ENCODE measurements around the gene RBM44. TPM values are rescaled to one million over a fixed set of nuclear protein-coding genes. Genes with fewer than 3 reads are reported as not detected.

Gene RBM44
- total RNA-seq, 1 experiment from 2014 or later: 0.94 TPM

DNA sequence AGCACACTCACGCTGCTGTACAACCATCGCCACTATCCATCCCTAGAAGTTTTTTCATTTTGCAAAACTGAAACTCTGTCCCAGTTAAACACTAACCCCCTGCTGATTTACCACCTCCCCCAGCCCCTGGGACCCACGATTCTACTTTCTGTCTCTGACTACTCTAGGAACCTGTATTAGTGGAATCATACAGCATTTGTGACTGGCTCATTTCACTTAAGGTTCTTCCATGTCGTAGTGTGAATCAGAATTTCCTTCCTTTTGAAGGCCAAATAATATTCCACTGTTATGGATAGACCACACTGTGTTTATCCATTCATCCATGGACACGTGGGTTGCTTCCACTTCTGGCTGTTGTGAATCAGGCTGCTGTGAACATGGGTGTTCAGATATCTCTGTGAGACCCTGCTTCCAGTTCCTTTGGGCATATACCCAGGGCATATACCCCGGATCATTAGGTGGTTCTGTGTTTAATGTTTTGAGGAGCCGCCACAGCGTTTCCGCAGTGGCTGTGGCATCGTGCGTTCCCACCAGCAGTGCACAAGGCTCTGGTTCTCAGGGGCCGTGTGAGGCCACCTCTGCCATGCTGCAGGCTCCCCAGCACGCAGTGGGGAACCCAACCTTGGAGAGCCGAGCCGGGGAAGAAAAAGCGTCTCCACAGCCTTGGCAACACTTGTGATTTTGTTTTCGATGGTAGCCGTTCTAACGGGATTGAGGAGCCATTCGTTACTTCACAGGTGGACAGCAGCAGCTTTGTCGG is 70.9 kb downstream of the RBM44 start:
- H3K9me2 ChIP-seq (ENCODE audit: insufficient read depth): no peaks in the 10 kb centered on the region
- no peak for DNase-seq
- BruUV-seq (replicated peaks): no TSS peak
- no peak overlapping the region for H3K27ac ChIP-seq
- H2AFZ ChIP-seq: no peak overlapping the region
- peaks cover 69% of the 10 kb centered on the region for H3K79me2 ChIP-seq (ENCODE audit: low read depth)
- intact Hi-C loops (cut with micrococcal nuclease; ENCODE audit: unreplicated experiment): loop anchor here (5.0 to 10.0 kb wide), 3 partner anchors 53 to 275 kb away; partner anchors contain the start of gene RAB17
- no peak overlapping the region for H3K4me3 ChIP-seq
- POLR2A ChIA-PET (ENCODE audit: unreplicated experiment): no interaction called here
- peaks cover 81% of the 10 kb centered on the region for H3K4me1 ChIP-seq (replicated peaks; ENCODE audit: insufficient read depth)
- H3K27me3 ChIP-seq (ENCODE audit: insufficient read depth, low read depth): no peaks in the 10 kb centered on the region
- peaks cover 52% of the 10 kb centered on the region for H3F3A ChIP-seq (ENCODE audit: insufficient read depth, low read depth)
- no peak overlapping the region for H3K4me2 ChIP-seq
- no peaks in the 10 kb centered on the region for H3K9me3 ChIP-seq (ENCODE audit: insufficient read depth, low read depth)
- H3K36me3 ChIP-seq (ENCODE audit: low read depth): no peaks in the 10 kb centered on the region
- CTCF ChIA-PET: no interaction called here
- H4K20me1 ChIP-seq (ENCODE audit: insufficient read depth): no peaks in the 10 kb centered on the region
- TF ChIP-seq EZH2 (IDR thresholded peaks at IDR 0.05; ENCODE audit: low read depth): no peak
- no peak for TF ChIP-seq CTCF (conservative IDR thresholded peaks at IDR 0.05)

GRCh38 chr2:237870126-237870525 is 71.5 kb downstream of the RBM44 start:
- CTCF ChIA-PET: no interaction called here
- DNase-seq: no peak

More at GRCh38 chr2:237870126-237870525, 71.5 kb downstream of the RBM44 start:
- intact Hi-C loops (cut with micrococcal nuclease; ENCODE audit: unreplicated experiment): no loop called here
- peaks cover 81% of the 10 kb centered on the region for H3K4me1 ChIP-seq (replicated peaks; ENCODE audit: insufficient read depth)
- no peak for TF ChIP-seq EZH2 (IDR thresholded peaks at IDR 0.05; ENCODE audit: low read depth)
- TF ChIP-seq CTCF (conservative IDR thresholded peaks at IDR 0.05): no peak
- no peak overlapping the region for H3K4me3 ChIP-seq
- H3F3A ChIP-seq (ENCODE audit: insufficient read depth, low read depth): peaks cover 53% of the 10 kb centered on the region
- peaks cover 71% of the 10 kb centered on the region for H3K79me2 ChIP-seq (ENCODE audit: low read depth)
- no peaks in the 10 kb centered on the region for H4K20me1 ChIP-seq (ENCODE audit: insufficient read depth)
- no peak overlapping the region for H2AFZ ChIP-seq
- H3K4me2 ChIP-seq: no peak overlapping the region
- no TSS peak for BruUV-seq (replicated peaks)
- H3K27ac ChIP-seq: no peak overlapping the region
- H3K36me3 ChIP-seq (ENCODE audit: low read depth): no peaks in the 10 kb centered on the region
- POLR2A ChIA-PET (ENCODE audit: unreplicated experiment): no interaction called here
- no peaks in the 10 kb centered on the region for H3K27me3 ChIP-seq (ENCODE audit: insufficient read depth, low read depth)
- H3K9me2 ChIP-seq (ENCODE audit: insufficient read depth): no peaks in the 10 kb centered on the region
- H3K9me3 ChIP-seq (ENCODE audit: insufficient read depth, low read depth): no peaks in the 10 kb centered on the region

Measured in PC-9 (cell line).